HG03442 (cell line): ENCODE measurements around the gene MGARP.
"Not testable (repeated sequence)": the region's sequence is repeated elsewhere in the genome, so short reads cannot be mapped to it uniquely, and the experiment has no call there.

ENCODE experiments used
- ATAC-seq: cut with Tn5 transposase; IDR thresholded peaks from one replicate; pipeline ENCODE4 v1.9.1; 2021; ENCODE audit warnings: mild to moderate bottlenecking, moderate library complexity; ENCODE audit not compliant: unreplicated experiment

MGARP gene

GRCh38 chr4:139295942-139296299 lies 15.9 kb upstream of the MGARP start:
- no peak for ATAC-seq

- peak; percentile 91 for ATAC-seq
Measured at GRCh38 chr4:139295206-139295941, 15.3 kb upstream of the MGARP start.

- ATAC-seq, result no peak
Measured at GRCh38 chr4:139286186-139286698, 6.2 kb upstream of the MGARP start.

- ATAC-seq, result no peak
Measured at GRCh38 chr4:139282721-139283075, 2.7 kb upstream of the MGARP start.

- ATAC-seq, result no peak
Measured at GRCh38 chr4:139282065-139282720, 2.2 kb upstream of the MGARP start.

GRCh38 chr4:139278912-139279759 lies 889 bp downstream of the MGARP start:
- ATAC-seq, result no peak

- ATAC-seq, result no peak
Measured at GRCh38 chr4:139278485-139278884, 1.5 kb downstream of the MGARP start.

GRCh38 chr4:139275281-139275735 lies 4.7 kb downstream of the MGARP start:
- ATAC-seq, result no peak

- ATAC-seq, result no peak
Measured at GRCh38 chr4:139274790-139275189, 5.2 kb downstream of the MGARP start.

- ATAC-seq, result no peak
Measured at GRCh38 chr4:139273835-139274234, 6.2 kb downstream of the MGARP start.

GRCh38 chr4:139267301-139267700 lies 12.7 kb downstream of the MGARP start:
- no peak for ATAC-seq

GRCh38 chr4:139266583-139267257 lies 13.3 kb downstream of the MGARP start:
- peak; percentile 92 for ATAC-seq

GRCh38 chr4:139266208-139266582 lies 13.8 kb downstream of the MGARP start:
- no peak for ATAC-seq

GRCh38 chr4:139265654-139266053 lies 14.4 kb downstream of the MGARP start:
- ATAC-seq, result no peak

GRCh38 chr4:139256349-139256748 lies 23.7 kb downstream of the MGARP start:
- no peak for ATAC-seq

- not testable (repeated sequence) for ATAC-seq
Measured at GRCh38 chr4:139255581-139255980, 24.4 kb downstream of the MGARP start.

- ATAC-seq, result no peak
Measured at GRCh38 chr4:139253713-139254112, 26.3 kb downstream of the MGARP start.

GRCh38 chr4:139253046-139253445 lies 27.0 kb downstream of the MGARP start:
- ATAC-seq, result no peak

GRCh38 chr4:139247700-139248238 lies 32.3 kb downstream of the MGARP start:
- no peak for ATAC-seq

- ATAC-seq, result no peak
Measured at GRCh38 chr4:139247241-139247640, 32.8 kb downstream of the MGARP start.

- no peak for ATAC-seq
Measured at GRCh38 chr4:139246166-139246565, 33.9 kb downstream of the MGARP start.
